HL-60 (cell line): ENCODE data around the gene CHN2.

Experiments
- DNase-seq, 2 experiments: peaks; one replicate each; pipeline ENCODE4 v3.0.0-alpha.2; 2010 to 2020; ENCODE audit warnings: low read depth in 1 of 2, low spot score in 1 of 2
- H3K27ac ChIP-seq: fragments of 250-450 bp; sonication (Bioruptor Pico); replicated peaks from 2 replicates; pipeline ENCODE4 v1.5.1; 2020; ENCODE audit warnings: mild to moderate bottlenecking, moderate library complexity
- H3K27me3 ChIP-seq: fragments of 250-450 bp; sonication (Bioruptor Pico); 2 replicates; pipeline ENCODE4 v1.5.1; 2021; ENCODE audit warnings: mild to moderate bottlenecking, moderate library complexity; ENCODE audit not compliant: insufficient read depth, poor library complexity, severe bottlenecking
- H3K4me3 ChIP-seq: replicated peaks from 2 replicates; pipeline ENCODE4 v1.5.1; 2011; ENCODE audit warnings: mild to moderate bottlenecking, control low read depth, low read length; ENCODE audit not compliant: insufficient read depth
- CTCF ChIP-seq: IDR thresholded peaks from one replicate; pipeline ENCODE4 v1.5.1; 2011; ENCODE audit warnings: low read length, control low read depth, inconsistent platforms; ENCODE audit not compliant: insufficient read depth
- GABPA ChIP-seq: IDR thresholded peaks from 2 replicates; pipeline ENCODE4 v1.6.1; 2012; ENCODE audit warnings: low read depth
- POLR2AphosphoS5 ChIP-seq: IDR thresholded peaks from 2 replicates; pipeline ENCODE4 v1.6.1; 2012; ENCODE audit warnings: low read depth
- REST ChIP-seq: IDR thresholded peaks from 2 replicates; pipeline ENCODE4 v1.6.1; 2012; ENCODE audit warnings: low read depth; ENCODE audit not compliant: insufficient replicate concordance
- SPI1 ChIP-seq: IDR thresholded peaks from 2 replicates; pipeline ENCODE4 v1.6.1; 2012; ENCODE audit warnings: low read depth, mild to moderate bottlenecking, borderline replicate concordance

Gene CHN2

GRCh38 chr7:29384277-29384676, 189.7 kb downstream of the CHN2 start:
- Histone ChIP-seq H3K27ac (no peak overlapping the region), H3K27me3 (no peaks in the 10 kb centered on the region), H3K4me3 (no peak overlapping the region)
- TF ChIP-seq POLR2AphosphoS5 (no peak), REST (no peak), GABPA (no peak), SPI1 (no peak), CTCF (no peak)
- DNase-seq = no peak

- DNase-seq = no peak
- TF ChIP-seq GABPA = no peak
- no peak for TF ChIP-seq REST
- TF ChIP-seq POLR2AphosphoS5 = no peak
- TF ChIP-seq SPI1 = no peak
- no peak for TF ChIP-seq CTCF
- no peak overlapping the region for H3K4me3 ChIP-seq
- H3K27ac ChIP-seq = no peak overlapping the region
- H3K27me3 ChIP-seq = no peaks in the 10 kb centered on the region
Measured at GRCh38 chr7:29385214-29385814, 190.7 kb downstream of the CHN2 start.

GRCh38 chr7:29386196-29386765, 191.7 kb downstream of the CHN2 start:
- Histone ChIP-seq H3K27ac (no peak overlapping the region), H3K4me3 (no peak overlapping the region), H3K27me3 (no peaks in the 10 kb centered on the region)
- TF ChIP-seq CTCF (no peak), REST (no peak), GABPA (no peak), POLR2AphosphoS5 (no peak), SPI1 (no peak)
- no peak for DNase-seq
